Chondrocyte (in vitro differentiated cells): Measurements from ENCODE around the gene IST1. TPM values are rescaled to one million over a fixed set of nuclear protein-coding genes. Genes with fewer than 3 reads are reported as not detected.

ENCODE experiments used
- DNase-seq: peaks from one replicate; pipeline ENCODE4 v3.0.0; 2021; ENCODE audit warnings: mixed read lengths, low spot score
- H3K27ac Mint-ChIP-seq: one replicate; pipeline ENCODE4 v1.8.0; 2021; ENCODE audit warnings: mild to moderate bottlenecking, moderate library complexity, mixed read lengths; ENCODE audit not compliant: unreplicated experiment
- H3K27me3 Mint-ChIP-seq: 2 replicates; pipeline ENCODE4 v1.8.0; 2021; ENCODE audit warnings: low read depth, mixed read lengths
- H3K36me3 Mint-ChIP-seq: 2 replicates; pipeline ENCODE4 v1.8.0; 2021; ENCODE audit warnings: low read depth, mixed read lengths
- H3K4me1 Mint-ChIP-seq: 2 replicates; pipeline ENCODE4 v1.8.0; 2021; ENCODE audit warnings: low read depth, mild to moderate bottlenecking, mixed read lengths
- H3K4me3 Mint-ChIP-seq: one replicate; pipeline ENCODE4 v1.8.0; 2021; ENCODE audit warnings: mild to moderate bottlenecking, moderate library complexity, mixed read lengths; ENCODE audit not compliant: unreplicated experiment
- H3K9me3 Mint-ChIP-seq: 2 replicates; pipeline ENCODE4 v1.8.0; 2021; ENCODE audit warnings: low read depth, mixed read lengths
- total RNA-seq: library from RNA; stranded (reverse); gene quantifications from 3 replicates; pipeline ENCODE4 v1.2.1, GENCODE V29; 2021
- TF ChIP-seq, protein P1 (sequence below): fragments of 200-600 bp; sonication (generic); IDR thresholded peaks from 2 replicates; pipeline ENCODE4 v1.5.0; 2021; ENCODE audit warnings: antibody characterized with exemption, mild to moderate bottlenecking, moderate library complexity

The IST1 gene
- total RNA-seq, 1 donor from 2014 or later: 172 TPM

DNA sequence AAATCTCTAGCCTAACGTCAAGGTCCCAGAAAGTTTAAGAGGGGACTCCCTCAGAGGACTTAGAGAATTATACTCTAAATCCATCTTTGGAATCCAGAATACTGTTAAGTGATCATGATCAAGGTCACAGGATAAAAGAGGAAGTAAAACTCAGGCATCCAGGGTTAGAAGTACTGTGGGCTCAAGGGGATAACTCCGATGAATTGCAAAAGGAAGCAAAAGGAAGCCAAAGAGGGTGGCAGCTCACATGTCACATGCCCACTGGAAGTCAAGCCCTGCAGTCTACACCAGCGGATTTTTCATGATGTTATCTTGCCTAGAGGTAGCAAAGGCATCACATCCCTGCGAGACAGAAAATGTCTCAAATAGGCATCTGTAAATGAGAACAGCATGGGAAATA is 15.2 kb upstream of the IST1 start:
- H3K9me3 Mint-ChIP-seq: no peaks in the 10 kb centered on the region
- no peak overlapping the region for H3K4me3 Mint-ChIP-seq
- peaks cover 15% of the 10 kb centered on the region for H3K4me1 Mint-ChIP-seq
- no peaks in the 10 kb centered on the region for H3K27me3 Mint-ChIP-seq
- no peak overlapping the region for H3K27ac Mint-ChIP-seq
- TF ChIP-seq, protein P1, sequence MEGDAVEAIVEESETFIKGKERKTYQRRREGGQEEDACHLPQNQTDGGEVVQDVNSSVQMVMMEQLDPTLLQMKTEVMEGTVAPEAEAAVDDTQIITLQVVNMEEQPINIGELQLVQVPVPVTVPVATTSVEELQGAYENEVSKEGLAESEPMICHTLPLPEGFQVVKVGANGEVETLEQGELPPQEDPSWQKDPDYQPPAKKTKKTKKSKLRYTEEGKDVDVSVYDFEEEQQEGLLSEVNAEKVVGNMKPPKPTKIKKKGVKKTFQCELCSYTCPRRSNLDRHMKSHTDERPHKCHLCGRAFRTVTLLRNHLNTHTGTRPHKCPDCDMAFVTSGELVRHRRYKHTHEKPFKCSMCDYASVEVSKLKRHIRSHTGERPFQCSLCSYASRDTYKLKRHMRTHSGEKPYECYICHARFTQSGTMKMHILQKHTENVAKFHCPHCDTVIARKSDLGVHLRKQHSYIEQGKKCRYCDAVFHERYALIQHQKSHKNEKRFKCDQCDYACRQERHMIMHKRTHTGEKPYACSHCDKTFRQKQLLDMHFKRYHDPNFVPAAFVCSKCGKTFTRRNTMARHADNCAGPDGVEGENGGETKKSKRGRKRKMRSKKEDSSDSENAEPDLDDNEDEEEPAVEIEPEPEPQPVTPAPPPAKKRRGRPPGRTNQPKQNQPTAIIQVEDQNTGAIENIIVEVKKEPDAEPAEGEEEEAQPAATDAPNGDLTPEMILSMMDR: no peak
- no peak for DNase-seq
- peaks cover 20% of the 10 kb centered on the region for H3K36me3 Mint-ChIP-seq

DNA sequence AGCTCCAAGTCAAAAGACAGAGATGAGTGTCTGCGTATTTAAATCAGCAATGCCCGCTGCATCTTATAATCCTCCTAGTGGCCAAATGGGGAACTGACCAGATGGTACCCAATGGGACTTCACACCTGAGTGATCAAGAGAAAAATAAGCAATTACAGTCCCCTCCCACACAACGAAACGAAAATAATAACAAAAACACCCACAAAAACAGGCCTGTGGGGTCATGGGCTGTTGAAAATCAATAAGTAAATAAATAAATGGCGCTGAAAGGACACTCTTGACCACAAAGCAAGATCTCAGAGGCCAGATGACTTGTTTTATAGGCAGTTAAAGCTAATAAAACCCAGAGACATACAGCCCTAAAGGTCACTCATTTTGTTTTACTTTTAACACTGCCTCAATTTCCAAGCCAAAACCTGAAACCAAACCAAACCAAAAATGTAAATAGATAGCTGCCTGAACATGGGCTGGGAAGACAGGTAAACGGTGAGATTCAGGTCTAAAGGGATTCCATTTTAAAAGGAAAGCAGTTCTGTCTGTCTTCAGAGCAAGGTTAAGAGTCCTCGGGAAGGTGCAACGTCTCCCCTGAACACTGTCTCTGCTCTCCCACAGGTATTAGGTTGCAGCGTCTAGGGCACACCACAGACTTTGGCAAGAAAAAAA is 12.7 kb upstream of the IST1 start:
- TF ChIP-seq, protein P1: peak; percentile 86
- Mint-ChIP-seq H3K27me3 (no peaks in the 10 kb centered on the region), H3K9me3 (no peaks in the 10 kb centered on the region), H3K27ac (peak overlapping the region; percentile 80), H3K36me3 (peaks cover 12% of the 10 kb centered on the region), H3K4me1 (peaks cover 16% of the 10 kb centered on the region), H3K4me3 (peak overlapping the region; percentile 77)
- no peak for DNase-seq

DNA sequence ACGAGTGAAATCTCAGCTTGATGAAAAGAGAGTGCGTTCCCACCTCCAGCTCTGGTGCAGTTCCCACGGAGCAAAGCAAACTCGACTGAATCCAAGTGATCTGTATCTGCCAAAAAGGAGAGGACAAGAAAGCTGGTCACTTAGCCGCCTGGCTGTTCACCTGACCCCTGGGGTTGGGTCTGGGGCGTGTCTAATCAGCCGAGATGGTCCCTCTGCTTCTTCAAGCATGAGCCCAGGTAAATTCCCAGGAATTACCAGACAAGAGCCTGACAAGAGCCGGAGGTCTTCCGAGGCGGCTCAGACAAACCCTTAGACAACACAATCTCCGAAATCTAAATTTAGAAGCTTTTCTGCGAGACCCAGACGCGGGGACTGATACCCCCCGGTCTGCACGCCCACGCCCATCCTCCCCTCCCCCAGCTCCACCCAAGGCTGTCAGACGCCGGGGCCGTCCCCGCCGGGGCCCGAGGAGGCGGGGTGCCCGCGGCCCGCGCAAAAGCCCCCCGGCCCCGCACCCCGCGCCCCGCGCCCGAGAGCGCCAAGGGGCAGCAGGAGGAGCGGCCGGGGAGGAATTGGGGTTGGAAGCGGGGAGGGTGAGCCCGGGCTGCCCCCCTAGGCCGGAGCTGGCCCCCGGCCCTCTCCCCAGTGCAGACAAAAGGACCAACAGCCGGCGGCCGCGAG is 12.0 kb upstream of the IST1 start:
- DNase-seq: no peak
- Mint-ChIP-seq H3K27me3 (no peaks in the 10 kb centered on the region), H3K27ac (peak overlapping the region; percentile 80), H3K9me3 (no peaks in the 10 kb centered on the region), H3K4me1 (peaks cover 16% of the 10 kb centered on the region), H3K4me3 (peak overlapping the region; percentile 98), H3K36me3 (peaks cover 12% of the 10 kb centered on the region)
- TF ChIP-seq, protein P1: peak; percentile 80

DNA sequence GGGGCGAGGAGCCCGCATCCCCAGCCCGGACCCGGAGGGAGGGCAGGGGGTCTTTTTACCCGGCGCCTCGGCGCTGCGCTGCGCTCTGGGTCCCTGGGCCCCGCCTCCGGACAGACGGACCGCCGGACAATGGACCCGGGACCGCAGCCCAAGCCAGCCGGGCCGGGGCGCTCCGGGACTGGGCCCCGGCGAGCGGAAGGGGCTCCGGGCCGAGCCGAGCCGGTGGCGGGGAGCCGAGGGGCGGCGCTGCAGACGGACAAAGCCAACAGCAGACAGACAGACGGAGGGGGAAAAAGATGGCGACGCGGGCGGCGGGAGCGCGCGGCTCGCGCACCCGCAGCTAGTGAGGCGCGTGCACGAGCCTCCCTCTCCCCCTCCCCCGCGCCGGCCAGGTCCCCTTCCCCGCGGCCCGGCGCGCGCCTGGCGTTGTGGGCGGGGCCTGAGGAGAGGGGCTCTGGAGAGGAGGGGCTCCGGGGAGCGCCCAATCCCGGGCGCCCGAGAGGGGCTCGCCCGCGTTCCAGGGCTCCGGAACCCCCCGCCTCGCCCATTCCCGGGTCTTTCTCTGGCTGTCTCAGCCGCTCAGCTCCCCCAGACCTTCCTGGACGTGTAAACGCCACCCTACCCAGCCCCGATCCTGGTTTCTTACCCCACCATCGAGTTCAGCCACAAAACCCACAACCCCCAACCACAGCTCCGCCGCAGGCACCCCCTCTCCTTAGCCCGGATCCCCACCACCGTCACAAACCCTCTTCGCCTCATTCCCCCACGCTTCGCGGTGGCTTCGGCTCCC is 11.3 kb upstream of the IST1 start, which contains the start of gene ZNF821:
Gene ZNF821 (minus strand): TSS at position 334 of the 790 bp plus-strand sequence. CDS start 4,236 bp downstream, outside the sequence.
- Mint-ChIP-seq H3K27me3 (no peaks in the 10 kb centered on the region), H3K4me1 (peaks cover 16% of the 10 kb centered on the region), H3K27ac (peak within 1 kb of the TSS; percentile 95), H3K9me3 (no peaks in the 10 kb centered on the region), H3K36me3 (peaks cover 10% of the 10 kb centered on the region), H3K4me3 (peak within 1 kb of the TSS; percentile 98)
- TF ChIP-seq, protein P1: peak; percentile 74
- DNase-seq: no peak

DNA sequence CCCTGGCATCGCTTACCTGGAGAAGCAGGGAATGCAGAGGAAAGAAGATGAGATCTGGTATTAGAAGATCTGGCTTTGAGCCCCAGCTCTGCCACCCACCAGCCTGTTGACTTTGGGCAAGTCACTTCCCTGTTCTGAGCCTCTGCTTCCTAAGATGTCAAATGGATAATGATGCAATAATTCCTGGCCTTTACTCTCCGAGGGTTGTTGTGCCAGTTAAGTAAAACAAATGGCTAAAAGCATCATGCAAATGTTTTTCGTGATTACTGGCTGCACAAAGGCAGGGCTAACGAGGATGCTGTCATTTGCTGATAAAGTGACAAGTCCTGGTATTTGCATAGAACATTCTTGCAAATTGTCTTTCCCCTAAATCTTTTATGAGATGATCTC is 10.1 kb upstream of the IST1 start:
- H3K4me1 Mint-ChIP-seq: peaks cover 16% of the 10 kb centered on the region
- H3K9me3 Mint-ChIP-seq: no peaks in the 10 kb centered on the region

More for the DNA sequence above, 10.1 kb upstream of the IST1 start:
- TF ChIP-seq, protein P1: no peak
- Mint-ChIP-seq H3K36me3 (no peaks in the 10 kb centered on the region), H3K27me3 (no peaks in the 10 kb centered on the region), H3K27ac (no peak overlapping the region), H3K4me3 (peak overlapping the region; percentile 98)
- no peak for DNase-seq
